ENCODE data around the gene FBXO15.

FBXO15 gene

GRCh38 chr18:74050807-74051206, 96.8 kb downstream of the FBXO15 start:
- DNase-seq, result no peak

DNA sequence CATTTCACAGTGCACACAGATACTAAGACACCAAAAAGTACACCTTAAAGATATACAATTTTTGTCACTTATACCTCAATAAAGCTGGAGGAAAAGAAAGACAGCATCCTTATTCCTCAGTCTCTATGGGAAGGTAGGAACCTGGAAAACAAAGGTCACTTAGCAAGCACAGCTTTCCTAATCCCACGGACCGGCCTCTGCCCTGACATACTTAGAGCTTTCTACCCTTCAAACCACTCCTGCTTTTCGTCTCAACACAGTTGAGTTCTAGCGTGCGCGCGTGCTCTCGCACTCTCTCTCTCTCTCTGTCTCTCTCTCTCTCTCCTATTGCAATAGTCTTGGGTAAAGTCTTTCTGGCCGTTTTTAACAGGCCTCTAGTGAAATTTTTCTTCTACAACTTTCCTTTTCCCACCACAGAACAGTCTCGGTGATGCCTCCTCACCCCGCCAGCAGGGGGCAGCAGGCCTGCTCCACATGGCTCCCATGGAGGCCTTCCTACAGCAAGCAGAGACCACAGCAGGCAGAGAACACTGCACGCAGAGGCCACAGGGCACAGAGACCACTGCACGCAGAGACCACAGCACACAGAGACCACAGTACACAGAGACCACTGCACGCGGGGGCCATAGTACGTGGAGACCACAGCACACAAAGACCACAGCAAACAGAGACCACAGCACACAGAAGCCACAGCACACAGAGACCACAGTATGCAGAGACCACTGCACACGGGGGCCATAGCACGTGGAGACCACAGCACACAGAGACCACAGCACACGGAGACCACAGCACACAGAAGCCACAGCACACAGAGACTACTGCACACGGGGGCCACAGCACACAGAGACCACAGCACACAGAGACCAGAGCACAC, 106.9 kb downstream of the FBXO15 start:
- peak; percentile 49 for DNase-seq

- DNase-seq, result no peak
These were observed 107.6 kb downstream of the FBXO15 start for GRCh38 chr18:74040008-74040407.

GRCh38 chr18:74029161-74029560, 118.5 kb downstream of the FBXO15 start:
- no peak for DNase-seq
